Measurements from ENCODE around the gene SLX4IP. TPM values are rescaled to one million over a fixed set of nuclear protein-coding genes. Genes with fewer than 3 reads are reported as not detected.

The SLX4IP gene
- polyA plus RNA-seq, 4 donors: 1.6 to 7.1 (median 2.5) TPM

DNA sequence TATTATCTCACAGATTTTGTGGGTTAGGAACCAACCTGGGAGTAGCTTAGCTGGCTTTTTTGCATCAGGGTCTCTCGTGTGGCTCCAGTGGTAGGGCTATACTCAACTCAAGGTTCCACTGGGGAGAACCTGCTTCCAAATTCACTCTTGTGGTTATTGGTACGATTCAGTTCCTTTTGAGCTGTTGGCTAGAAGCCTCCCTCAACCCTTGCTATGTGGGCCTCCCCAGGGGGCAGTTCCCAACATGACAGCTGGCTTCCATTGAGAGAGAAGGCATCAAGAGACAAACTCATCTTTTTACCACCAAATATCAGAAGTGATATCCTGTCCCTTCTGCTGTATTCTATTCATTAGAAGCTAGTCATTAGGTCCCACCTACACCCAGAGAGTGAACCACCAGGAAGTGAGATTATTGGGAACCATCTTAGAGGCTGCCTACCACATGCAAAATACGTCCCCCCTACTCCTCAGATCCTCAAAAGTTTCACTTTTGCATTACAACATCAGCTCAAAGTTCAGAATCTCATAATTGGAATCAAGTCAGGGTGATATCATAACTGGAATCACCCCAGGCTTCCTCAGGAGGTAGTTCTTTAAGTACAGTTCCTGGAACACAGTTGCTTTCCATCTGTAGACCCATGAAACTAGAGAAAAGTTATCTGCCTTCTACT, 32.0 kb upstream of the SLX4IP start:
- Histone ChIP-seq H3K36me3 (ENCODE audit: control insufficient read depth in 3 of 3, insufficient read depth in 2 of 3, low read depth in 1 of 3, low read length in 3 of 3) (peaks cover 3% of the 10 kb centered on the region in 3 donors), H3K4me1 (ENCODE audit: control insufficient read depth in 3 of 3, insufficient read depth in 2 of 3, low read depth in 1 of 3, low read length in 2 of 3) (no peaks in the 10 kb centered on the region), H3K27ac (ENCODE audit: low read depth in 1 of 3, low read length in 2 of 3) (no peak overlapping the region), H3K27me3 (ENCODE audit: control insufficient read depth in 3 of 3, insufficient read depth in 3 of 3, low read length in 3 of 3) (no peaks in the 10 kb centered on the region), H3K9me3 (ENCODE audit: control insufficient read depth in 2 of 2, insufficient read depth in 1 of 2, low read depth in 1 of 2, low read length in 1 of 2) (no peaks in the 10 kb centered on the region), H3K4me3 (ENCODE audit: low read depth in 1 of 3, low read length in 3 of 3) (no peak overlapping the region)
- DNase-seq (peak in 1 of 2 donors; percentile 4), FAIRE-seq (no peak)
- 68 to 77% (median 77%) methylated on average over 3 of the region's 3 CpGs for WGBS, 3 donors

DNA sequence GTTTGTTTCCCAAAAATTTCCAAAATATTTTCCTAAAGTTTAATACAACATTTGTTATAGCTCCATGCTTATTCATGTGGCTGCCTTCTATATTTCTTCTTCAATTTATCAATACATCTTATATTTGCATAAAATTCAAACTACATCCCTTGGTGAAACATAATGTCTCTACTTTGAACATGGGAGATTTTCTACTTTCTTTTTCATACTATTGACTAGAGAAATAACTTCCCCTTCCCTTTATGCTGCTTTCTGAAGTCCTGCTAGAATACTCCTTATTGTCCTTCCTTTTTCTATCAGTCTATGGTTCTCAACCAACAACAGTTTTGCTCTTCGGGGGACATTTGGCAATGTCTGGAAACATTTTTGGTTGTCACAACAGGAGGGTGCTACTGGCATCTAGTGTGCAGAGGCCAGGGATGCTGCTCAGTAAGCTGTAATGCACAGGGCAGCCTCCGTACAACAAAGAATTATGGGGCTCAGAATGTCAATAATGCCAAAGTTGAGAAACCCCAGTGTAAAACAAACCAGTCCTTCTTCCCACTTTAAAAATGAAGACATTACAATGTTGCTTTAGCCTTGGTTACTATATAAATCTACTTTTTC, 31.0 kb upstream of the SLX4IP start:
- DNase-seq (no peak), FAIRE-seq (no peak)
- Histone ChIP-seq H3K4me1 (ENCODE audit: control insufficient read depth in 3 of 3, insufficient read depth in 2 of 3, low read depth in 1 of 3, low read length in 2 of 3) (no peaks in the 10 kb centered on the region), H3K27me3 (ENCODE audit: control insufficient read depth in 3 of 3, insufficient read depth in 3 of 3, low read length in 3 of 3) (no peaks in the 10 kb centered on the region), H3K4me3 (ENCODE audit: low read depth in 1 of 3, low read length in 3 of 3) (no peak overlapping the region), H3K9me3 (ENCODE audit: control insufficient read depth in 2 of 2, insufficient read depth in 1 of 2, low read depth in 1 of 2, low read length in 1 of 2) (no peaks in the 10 kb centered on the region), H3K27ac (ENCODE audit: low read depth in 1 of 3, low read length in 2 of 3) (no peak overlapping the region), H3K36me3 (ENCODE audit: control insufficient read depth in 3 of 3, insufficient read depth in 2 of 3, low read depth in 1 of 3, low read length in 3 of 3) (peaks cover 3% of the 10 kb centered on the region in 3 donors)
- WGBS, 3 donors: 90 to 96% (median 92%) methylated on average over 2 of the region's 2 CpGs

DNA sequence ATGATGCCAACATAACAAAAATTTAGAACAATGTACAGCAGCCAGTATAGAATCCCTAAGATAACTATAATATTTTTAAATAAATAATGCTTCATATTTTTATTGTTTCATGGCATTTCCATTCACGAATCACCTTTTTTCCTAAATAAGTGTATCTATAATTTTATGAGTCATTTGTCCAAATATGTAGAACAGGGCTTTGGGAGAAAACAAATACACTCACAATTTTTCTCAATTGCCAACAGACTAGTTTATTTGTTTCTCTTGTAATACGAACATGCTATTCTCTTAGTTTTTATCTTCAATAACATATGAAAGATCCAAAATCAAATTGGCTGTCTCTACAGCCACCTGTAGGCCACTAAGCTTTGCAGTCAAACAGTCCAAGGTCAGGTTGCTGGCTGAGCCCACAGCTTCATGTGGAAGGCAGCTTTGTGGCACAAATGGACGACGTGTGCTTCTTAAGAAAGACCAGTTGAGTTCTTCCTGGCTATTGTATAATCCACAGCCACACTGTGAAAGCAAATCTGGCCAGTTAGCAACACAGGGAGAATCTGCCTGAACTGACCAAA, 30.1 kb upstream of the SLX4IP start:
- no peak overlapping the region for H3K4me3 ChIP-seq (ENCODE audit: low read depth in 1 of 3, low read length in 3 of 3)
- H3K27ac ChIP-seq (ENCODE audit: low read depth in 1 of 3, low read length in 2 of 3): no peak overlapping the region
- FAIRE-seq: no peak
- H3K36me3 ChIP-seq (ENCODE audit: control insufficient read depth in 3 of 3, insufficient read depth in 2 of 3, low read depth in 1 of 3, low read length in 3 of 3): peaks cover 3% of the 10 kb centered on the region in 3 donors
- H3K4me1 ChIP-seq (ENCODE audit: control insufficient read depth in 3 of 3, insufficient read depth in 2 of 3, low read depth in 1 of 3, low read length in 2 of 3): no peaks in the 10 kb centered on the region
- no peaks in the 10 kb centered on the region for H3K27me3 ChIP-seq (ENCODE audit: control insufficient read depth in 3 of 3, insufficient read depth in 3 of 3, low read length in 3 of 3)
- DNase-seq: no peak
- H3K9me3 ChIP-seq (ENCODE audit: control insufficient read depth in 2 of 2, insufficient read depth in 1 of 2, low read depth in 1 of 2, low read length in 1 of 2): no peaks in the 10 kb centered on the region
- 80 to 92% (median 85%) methylated on average over 4 of the region's 4 CpGs for WGBS, 3 donors

DNA sequence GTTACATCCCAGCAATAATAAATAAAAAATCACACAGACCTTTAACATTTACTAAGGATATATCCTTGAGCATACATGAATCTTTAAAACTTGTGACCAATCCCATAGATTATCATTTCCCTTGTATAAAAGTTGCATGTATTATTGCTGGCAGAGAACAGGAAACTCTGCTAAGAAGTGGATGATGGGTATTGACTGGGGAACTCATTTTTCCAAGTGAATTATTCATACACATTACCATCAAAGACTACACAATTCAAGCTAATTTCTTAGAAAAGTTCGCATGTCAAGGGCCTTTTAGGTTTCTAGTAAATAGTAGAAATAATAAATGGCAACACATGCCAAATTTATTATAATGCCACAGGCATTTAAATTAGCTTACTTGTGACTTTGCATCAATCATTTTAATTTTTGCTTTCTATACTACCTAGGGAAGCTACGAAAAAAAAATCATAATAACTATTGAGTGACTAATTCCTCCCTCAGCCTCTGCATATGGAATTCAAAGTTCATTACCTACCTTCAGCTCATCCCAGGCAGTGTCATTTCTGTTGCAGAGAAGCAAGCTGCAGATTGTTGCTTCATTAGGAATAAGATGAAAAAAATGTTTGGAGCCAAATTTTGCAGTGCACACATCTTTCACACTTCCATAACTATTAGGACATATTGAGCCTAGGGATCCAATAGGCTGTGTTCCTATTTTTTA, 26.8 kb upstream of the SLX4IP start:
- Histone ChIP-seq H3K4me3 (ENCODE audit: low read depth in 1 of 3, low read length in 3 of 3) (no peak overlapping the region), H3K36me3 (ENCODE audit: control insufficient read depth in 3 of 3, insufficient read depth in 2 of 3, low read depth in 1 of 3, low read length in 3 of 3) (peaks cover 3 to 7% (median 4%) of the 10 kb centered on the region in 3 donors), H3K4me1 (ENCODE audit: control insufficient read depth in 3 of 3, insufficient read depth in 2 of 3, low read depth in 1 of 3, low read length in 2 of 3) (no peaks in the 10 kb centered on the region), H3K27ac (ENCODE audit: low read depth in 1 of 3, low read length in 2 of 3) (no peak overlapping the region), H3K9me3 (ENCODE audit: control insufficient read depth in 2 of 2, insufficient read depth in 1 of 2, low read depth in 1 of 2, low read length in 1 of 2) (no peaks in the 10 kb centered on the region), H3K27me3 (ENCODE audit: control insufficient read depth in 3 of 3, insufficient read depth in 3 of 3, low read length in 3 of 3) (no peaks in the 10 kb centered on the region)
- FAIRE-seq (no peak), DNase-seq (no peak)
- WGBS, 3 donors: 91 to 94% (median 92%) methylated on average over 2 of the region's 2 CpGs

DNA sequence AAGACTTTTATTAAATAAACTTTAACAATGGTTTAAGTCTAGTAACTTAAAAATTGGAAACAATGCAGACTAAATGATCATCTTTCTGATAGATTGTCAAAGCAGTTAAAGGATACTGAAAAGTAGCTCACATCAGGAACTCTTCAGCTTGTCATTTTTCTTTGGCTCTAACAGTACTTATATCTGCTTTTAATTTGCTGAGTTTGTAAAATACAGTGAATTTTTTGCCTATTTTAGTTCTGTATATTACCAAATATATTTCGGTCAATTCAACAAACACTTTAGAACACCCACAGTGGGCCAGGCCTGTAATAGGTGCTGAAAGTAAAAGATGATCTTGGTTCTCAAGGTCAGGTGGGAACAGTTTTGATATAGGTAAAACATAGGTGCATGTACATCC, 23.4 kb upstream of the SLX4IP start:
- no peak for FAIRE-seq
- DNase-seq: no peak
- H3K4me1 ChIP-seq (ENCODE audit: control insufficient read depth in 3 of 3, insufficient read depth in 2 of 3, low read depth in 1 of 3, low read length in 2 of 3): peaks cover 0 to 2% (median 0%) of the 10 kb centered on the region in 3 donors
- H3K9me3 ChIP-seq (ENCODE audit: control insufficient read depth in 2 of 2, insufficient read depth in 1 of 2, low read depth in 1 of 2, low read length in 1 of 2): no peaks in the 10 kb centered on the region
- H3K27me3 ChIP-seq (ENCODE audit: control insufficient read depth in 3 of 3, insufficient read depth in 3 of 3, low read length in 3 of 3): no peaks in the 10 kb centered on the region
- no peak overlapping the region for H3K27ac ChIP-seq (ENCODE audit: low read depth in 1 of 3, low read length in 2 of 3)
- peaks cover 0 to 4% (median 4%) of the 10 kb centered on the region in 3 donors for H3K36me3 ChIP-seq (ENCODE audit: control insufficient read depth in 3 of 3, insufficient read depth in 2 of 3, low read depth in 1 of 3, low read length in 3 of 3)
- 95 to 100% (median 100%) methylated on average over 1 of the region's 1 CpG for WGBS, 3 donors
- H3K4me3 ChIP-seq (ENCODE audit: low read depth in 1 of 3, low read length in 3 of 3): no peak overlapping the region

DNA sequence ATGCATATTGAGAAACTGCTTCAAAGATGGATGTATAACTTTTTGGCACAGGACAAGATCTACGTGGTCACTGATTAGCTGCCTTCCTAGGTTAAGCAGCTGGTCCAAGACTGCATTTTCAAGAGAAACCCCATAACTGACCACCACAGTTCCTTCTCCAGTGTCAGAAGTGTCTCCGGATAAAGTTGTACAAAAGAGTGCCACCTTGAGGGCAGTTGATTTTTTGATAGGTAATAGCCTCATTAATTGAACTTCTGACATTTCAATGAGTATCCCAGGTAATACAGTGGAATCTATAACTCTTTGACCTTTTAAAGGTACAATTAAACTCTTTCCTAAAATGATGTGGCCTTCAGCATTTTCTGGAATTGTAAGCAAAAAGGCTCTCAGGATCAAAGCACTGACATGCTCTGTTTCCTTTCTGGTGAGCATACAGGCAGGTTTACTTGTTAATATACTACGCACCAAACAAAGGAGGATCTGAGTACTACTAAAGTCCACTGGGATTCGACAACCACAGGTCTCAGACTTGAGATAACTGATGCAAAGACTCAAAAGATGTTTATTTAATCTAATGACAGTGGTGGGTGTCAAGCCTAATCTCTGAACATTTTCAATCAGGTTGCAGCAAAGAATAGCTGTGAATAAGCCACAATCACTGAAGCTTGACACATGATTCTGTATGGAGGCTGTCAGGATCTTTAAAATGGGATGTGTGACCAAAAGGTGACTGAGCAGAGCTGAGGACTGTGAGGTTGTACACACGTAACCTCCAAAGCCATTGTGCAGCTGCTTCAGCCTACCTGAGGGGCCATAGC, 22.3 kb upstream of the SLX4IP start:
- Histone ChIP-seq H3K4me3 (ENCODE audit: low read depth in 1 of 3, low read length in 3 of 3) (no peak overlapping the region), H3K4me1 (ENCODE audit: control insufficient read depth in 3 of 3, insufficient read depth in 2 of 3, low read depth in 1 of 3, low read length in 2 of 3) (peaks cover 0 to 2% (median 0%) of the 10 kb centered on the region in 3 donors), H3K27me3 (ENCODE audit: control insufficient read depth in 3 of 3, insufficient read depth in 3 of 3, low read length in 3 of 3) (no peaks in the 10 kb centered on the region), H3K36me3 (ENCODE audit: control insufficient read depth in 3 of 3, insufficient read depth in 2 of 3, low read depth in 1 of 3, low read length in 3 of 3) (peaks cover 0 to 8% (median 2%) of the 10 kb centered on the region in 3 donors), H3K9me3 (ENCODE audit: control insufficient read depth in 2 of 2, insufficient read depth in 1 of 2, low read depth in 1 of 2, low read length in 1 of 2) (no peaks in the 10 kb centered on the region), H3K27ac (ENCODE audit: low read depth in 1 of 3, low read length in 2 of 3) (no peak overlapping the region)
- WGBS, 3 donors: 78 to 83% (median 83%) methylated on average over 5 of the region's 5 CpGs
- DNase-seq (no peak), FAIRE-seq (no peak)

DNA sequence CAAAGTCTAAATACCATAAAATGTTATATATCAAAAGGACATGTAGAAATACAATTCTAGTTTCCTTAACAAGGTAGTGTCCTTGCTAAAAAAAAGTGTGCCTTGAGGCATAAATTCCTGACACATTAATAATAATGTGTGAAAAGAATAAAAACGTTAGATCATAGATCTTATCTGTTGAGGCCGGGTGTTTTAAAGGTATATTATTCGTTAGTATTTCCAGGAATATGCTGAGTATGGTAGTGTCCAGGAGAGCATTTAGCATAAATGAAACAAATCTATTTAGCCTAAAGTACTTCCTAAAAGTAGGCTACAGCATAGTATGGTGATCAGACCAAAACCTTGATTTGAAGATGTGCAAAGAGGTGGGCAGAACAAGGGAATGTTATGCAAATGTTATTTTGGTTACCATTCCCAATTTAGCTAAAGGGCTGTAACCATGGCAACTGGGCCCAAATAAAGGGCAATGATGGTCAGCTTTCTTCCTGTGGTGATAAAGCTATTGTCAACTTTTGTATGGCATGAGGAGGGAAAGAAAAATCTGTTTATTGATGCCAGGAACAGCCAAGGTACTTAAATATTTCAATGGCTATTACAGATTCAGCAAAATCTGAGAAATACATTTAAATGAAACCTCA, 20.0 kb upstream of the SLX4IP start:
- Histone ChIP-seq H3K4me3 (ENCODE audit: low read depth in 1 of 3, low read length in 3 of 3) (no peak overlapping the region), H3K27me3 (ENCODE audit: control insufficient read depth in 3 of 3, insufficient read depth in 3 of 3, low read length in 3 of 3) (no peaks in the 10 kb centered on the region), H3K9me3 (ENCODE audit: control insufficient read depth in 2 of 2, insufficient read depth in 1 of 2, low read depth in 1 of 2, low read length in 1 of 2) (no peaks in the 10 kb centered on the region), H3K36me3 (ENCODE audit: control insufficient read depth in 3 of 3, insufficient read depth in 2 of 3, low read depth in 1 of 3, low read length in 3 of 3) (peaks cover 1 to 8% (median 2%) of the 10 kb centered on the region in 3 donors), H3K4me1 (ENCODE audit: control insufficient read depth in 3 of 3, insufficient read depth in 2 of 3, low read depth in 1 of 3, low read length in 2 of 3) (peaks cover 0 to 2% (median 0%) of the 10 kb centered on the region in 3 donors), H3K27ac (ENCODE audit: low read depth in 1 of 3, low read length in 2 of 3) (no peak overlapping the region)
- 14 to 54% (median 51%) methylated on average over 3 of the region's 3 CpGs for WGBS, 3 donors
- FAIRE-seq (no peak), DNase-seq (no peak)

Measured in small intestine (tissue), 7 donors.